MM.1S (cell line): Measurements from ENCODE around the gene INTS7.

Experiments used
- DNase-seq: peaks from one replicate; pipeline ENCODE4 v3.0.0-alpha.2; 2015
- H2AFZ ChIP-seq: fragments of 300-600 bp; sonication (generic); 2 replicates; pipeline ENCODE4 v1.6.0; 2016; ENCODE audit warnings: antibody characterized with exemption, low read length
- H3F3A ChIP-seq: fragments of 300-600 bp; sonication (generic); 2 replicates; pipeline ENCODE4 v1.6.1; 2016; ENCODE audit warnings: mild to moderate bottlenecking, antibody characterized with exemption, low read length, moderate library complexity, mixed read lengths; ENCODE audit not compliant: insufficient read depth
- H3K27ac ChIP-seq: fragments of 300-600 bp; sonication (generic); 2 replicates; pipeline ENCODE4 v1.5.1; 2016; ENCODE audit warnings: mild to moderate bottlenecking, low read length
- H3K27me3 ChIP-seq: fragments of 300-600 bp; sonication (generic); replicated peaks from 2 replicates; pipeline ENCODE4 v1.6.0; 2016; ENCODE audit warnings: low read length; ENCODE audit not compliant: insufficient read depth
- H3K36me3 ChIP-seq: fragments of 300-600 bp; sonication (generic); replicated peaks from 2 replicates; pipeline ENCODE4 v1.6.1; 2016; ENCODE audit warnings: mild to moderate bottlenecking, low read length, mixed read lengths; ENCODE audit not compliant: insufficient read depth
- H3K4me1 ChIP-seq: fragments of 300-600 bp; sonication (generic); 2 replicates; pipeline ENCODE4 v1.6.1; 2016; ENCODE audit warnings: low read length, mixed read lengths
- H3K4me2 ChIP-seq: fragments of 300-600 bp; sonication (generic); 2 replicates; pipeline ENCODE4 v1.6.0; 2016; ENCODE audit warnings: low read depth, low read length
- H3K4me3 ChIP-seq: fragments of 300-600 bp; sonication (generic); 2 replicates; pipeline ENCODE4 v1.5.1; 2016; ENCODE audit warnings: low read length, mixed read lengths
- H3K79me2 ChIP-seq: fragments of 300-600 bp; sonication (generic); 2 replicates; pipeline ENCODE4 v1.6.1; 2016; ENCODE audit warnings: mixed run types, low read length, mixed read lengths
- H3K9ac ChIP-seq: fragments of 300-600 bp; sonication (generic); 2 replicates; pipeline ENCODE4 v1.6.1; 2016; ENCODE audit warnings: low read length, mixed read lengths
- H3K9me2 ChIP-seq: fragments of 300-600 bp; sonication (generic); replicated peaks from 2 replicates; pipeline ENCODE4 v1.6.1; 2016; ENCODE audit warnings: mild to moderate bottlenecking, low read length, mixed read lengths; ENCODE audit not compliant: insufficient read depth
- H3K9me3 ChIP-seq: fragments of 300-600 bp; sonication (generic); replicated peaks from 2 replicates; pipeline ENCODE4 v1.6.1; 2016; ENCODE audit warnings: mild to moderate bottlenecking, low read length, mixed read lengths; ENCODE audit not compliant: insufficient read depth
- H4K20me1 ChIP-seq: fragments of 300-600 bp; sonication (generic); 2 replicates; pipeline ENCODE4 v1.6.1; 2016; ENCODE audit warnings: mild to moderate bottlenecking, low read length, moderate library complexity, mixed read lengths; ENCODE audit not compliant: insufficient read depth
- EZH2 ChIP-seq: fragments of 300-600 bp; sonication (generic); optimal IDR thresholded peaks from 2 replicates; pipeline ENCODE3; 2017; ENCODE audit warnings: low read depth, mild to moderate bottlenecking, antibody characterized with exemption, low read length, mixed read lengths
- EZH2phosphoT487 ChIP-seq: fragments of 300-600 bp; sonication (generic); IDR thresholded peaks from 2 replicates; pipeline ENCODE4 v1.6.1; 2018; ENCODE audit warnings: antibody characterized with exemption, low read length
- TF ChIP-seq, protein P1 (sequence below): fragments of 300-600 bp; sonication (generic); IDR thresholded peaks from 2 replicates; pipeline ENCODE4 v1.5.1; 2016; ENCODE audit warnings: antibody characterized with exemption, low read length, mixed read lengths

Gene INTS7

DNA sequence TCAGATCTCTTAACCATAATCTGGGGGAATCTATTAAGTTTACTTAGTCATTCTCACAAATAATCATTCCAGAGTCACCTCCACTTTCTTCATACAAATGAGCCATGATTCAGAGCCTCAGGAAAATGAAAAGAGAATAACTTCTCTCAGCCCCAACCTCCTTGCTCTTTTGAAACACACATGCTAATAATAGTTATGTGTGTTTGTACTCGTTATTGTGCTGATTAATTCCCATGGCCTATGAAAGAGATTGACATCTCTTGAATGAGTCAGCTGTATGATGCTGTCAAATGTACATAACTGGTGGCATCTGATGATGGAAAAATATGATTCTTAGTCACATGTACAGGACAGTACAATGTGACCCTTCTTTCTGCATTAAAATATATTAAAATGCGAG is 41.7 kb upstream of the INTS7 start:
- no peak for DNase-seq
- Histone ChIP-seq H3K9me3 (no peaks in the 10 kb centered on the region), H3K36me3 (peaks cover 32% of the 10 kb centered on the region), H4K20me1 (no peaks in the 10 kb centered on the region), H3K4me2 (no peak overlapping the region), H3K27ac (no peak overlapping the region), H3K9me2 (no peaks in the 10 kb centered on the region), H3K27me3 (no peaks in the 10 kb centered on the region), H3F3A (no peaks in the 10 kb centered on the region), H3K4me3 (no peak overlapping the region), H3K9ac (no peak overlapping the region), H2AFZ (no peak overlapping the region), H3K4me1 (no peaks in the 10 kb centered on the region), H3K79me2 (no peaks in the 10 kb centered on the region; the same call in 1 of the 2 replicates)
- TF ChIP-seq EZH2: no peak
- TF ChIP-seq, protein P1, sequence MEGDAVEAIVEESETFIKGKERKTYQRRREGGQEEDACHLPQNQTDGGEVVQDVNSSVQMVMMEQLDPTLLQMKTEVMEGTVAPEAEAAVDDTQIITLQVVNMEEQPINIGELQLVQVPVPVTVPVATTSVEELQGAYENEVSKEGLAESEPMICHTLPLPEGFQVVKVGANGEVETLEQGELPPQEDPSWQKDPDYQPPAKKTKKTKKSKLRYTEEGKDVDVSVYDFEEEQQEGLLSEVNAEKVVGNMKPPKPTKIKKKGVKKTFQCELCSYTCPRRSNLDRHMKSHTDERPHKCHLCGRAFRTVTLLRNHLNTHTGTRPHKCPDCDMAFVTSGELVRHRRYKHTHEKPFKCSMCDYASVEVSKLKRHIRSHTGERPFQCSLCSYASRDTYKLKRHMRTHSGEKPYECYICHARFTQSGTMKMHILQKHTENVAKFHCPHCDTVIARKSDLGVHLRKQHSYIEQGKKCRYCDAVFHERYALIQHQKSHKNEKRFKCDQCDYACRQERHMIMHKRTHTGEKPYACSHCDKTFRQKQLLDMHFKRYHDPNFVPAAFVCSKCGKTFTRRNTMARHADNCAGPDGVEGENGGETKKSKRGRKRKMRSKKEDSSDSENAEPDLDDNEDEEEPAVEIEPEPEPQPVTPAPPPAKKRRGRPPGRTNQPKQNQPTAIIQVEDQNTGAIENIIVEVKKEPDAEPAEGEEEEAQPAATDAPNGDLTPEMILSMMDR: no peak
- TF ChIP-seq EZH2phosphoT487: no peak

DNA sequence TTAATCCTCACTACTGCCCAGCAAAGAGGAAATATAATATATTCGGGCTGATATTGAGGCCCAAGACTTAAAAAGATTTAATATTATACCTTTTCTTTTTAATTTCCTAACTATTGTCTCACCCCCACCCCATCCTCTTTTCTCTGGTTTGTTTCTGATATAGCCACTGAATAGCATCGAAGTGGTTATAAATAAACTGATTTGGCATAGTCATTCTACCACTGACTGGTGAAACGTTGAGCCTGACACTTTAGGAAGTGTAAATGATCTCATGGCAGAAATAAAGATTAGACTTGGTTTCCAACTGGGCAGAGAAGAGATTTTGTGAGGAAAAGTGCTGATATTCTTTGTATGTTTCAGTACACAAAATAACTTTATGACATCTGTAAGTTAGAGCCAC is 39.5 kb upstream of the INTS7 start:
- peaks cover 23% of the 10 kb centered on the region; the same call in 1 of the 2 replicates for H3K36me3 ChIP-seq
- no peak overlapping the region for H3K4me3 ChIP-seq
- H3K9me3 ChIP-seq: no peaks in the 10 kb centered on the region
- H3K27ac ChIP-seq: no peak overlapping the region
- no peaks in the 10 kb centered on the region for H3F3A ChIP-seq
- H3K4me1 ChIP-seq: no peaks in the 10 kb centered on the region
- H3K27me3 ChIP-seq: no peaks in the 10 kb centered on the region
- H4K20me1 ChIP-seq: no peaks in the 10 kb centered on the region
- no peak overlapping the region for H3K9ac ChIP-seq
- no peak for DNase-seq
- no peak overlapping the region for H2AFZ ChIP-seq
- H3K79me2 ChIP-seq: no peaks in the 10 kb centered on the region; the same call in 1 of the 2 replicates
- H3K9me2 ChIP-seq: no peaks in the 10 kb centered on the region
- no peak overlapping the region for H3K4me2 ChIP-seq
- TF ChIP-seq EZH2 (no peak), EZH2phosphoT487 (no peak)
- TF ChIP-seq, protein P1: no peak

DNA sequence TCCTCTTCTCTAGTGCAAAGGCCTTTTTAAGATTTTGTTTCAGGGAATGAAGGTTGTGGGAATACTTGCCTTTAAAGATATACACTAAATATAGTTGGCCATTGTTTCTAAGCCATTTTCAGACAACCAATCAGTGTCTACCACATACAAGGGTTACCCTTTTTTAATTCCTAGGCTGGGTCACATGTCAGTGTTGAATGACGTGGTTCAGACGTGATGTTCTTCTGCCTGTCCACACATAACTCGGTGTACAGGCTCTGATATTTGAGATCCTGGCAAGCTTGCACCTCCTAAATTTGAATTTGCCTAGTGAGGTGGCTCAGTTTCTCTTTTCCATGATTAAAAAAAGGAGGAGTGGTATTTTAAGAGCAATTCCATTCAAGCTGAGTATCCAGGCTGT is 39.0 kb upstream of the INTS7 start:
- H3F3A ChIP-seq: no peaks in the 10 kb centered on the region
- no peaks in the 10 kb centered on the region for H4K20me1 ChIP-seq
- TF ChIP-seq, protein P1: no peak
- TF ChIP-seq EZH2 (no peak), EZH2phosphoT487 (no peak)
- no peak overlapping the region for H3K27ac ChIP-seq
- no peak for DNase-seq
- H3K4me2 ChIP-seq: no peak overlapping the region
- H3K27me3 ChIP-seq: no peaks in the 10 kb centered on the region
- no peak overlapping the region for H3K9ac ChIP-seq
- H2AFZ ChIP-seq: no peak overlapping the region
- H3K4me1 ChIP-seq: no peaks in the 10 kb centered on the region
- no peak overlapping the region for H3K4me3 ChIP-seq
- H3K79me2 ChIP-seq: no peaks in the 10 kb centered on the region; the same call in 1 of the 2 replicates
- no peaks in the 10 kb centered on the region for H3K9me3 ChIP-seq
- peaks cover 23% of the 10 kb centered on the region; the same call in 1 of the 2 replicates for H3K36me3 ChIP-seq
- H3K9me2 ChIP-seq: no peaks in the 10 kb centered on the region
